GM10266 (cell line): ENCODE results near the gene ZNRF1.

ENCODE experiments used
- DNase-seq: peaks from one replicate; pipeline ENCODE4 v3.0.0; 2012; ENCODE audit errors: extremely low spot score
- CTCF ChIP-seq: IDR thresholded peaks from 2 replicates; pipeline ENCODE4 v1.5.1; 2012; ENCODE audit warnings: mild to moderate bottlenecking, low read depth; ENCODE audit not compliant: control insufficient read depth, insufficient read depth; ENCODE audit errors: missing control alignments

Gene ZNRF1

DNA sequence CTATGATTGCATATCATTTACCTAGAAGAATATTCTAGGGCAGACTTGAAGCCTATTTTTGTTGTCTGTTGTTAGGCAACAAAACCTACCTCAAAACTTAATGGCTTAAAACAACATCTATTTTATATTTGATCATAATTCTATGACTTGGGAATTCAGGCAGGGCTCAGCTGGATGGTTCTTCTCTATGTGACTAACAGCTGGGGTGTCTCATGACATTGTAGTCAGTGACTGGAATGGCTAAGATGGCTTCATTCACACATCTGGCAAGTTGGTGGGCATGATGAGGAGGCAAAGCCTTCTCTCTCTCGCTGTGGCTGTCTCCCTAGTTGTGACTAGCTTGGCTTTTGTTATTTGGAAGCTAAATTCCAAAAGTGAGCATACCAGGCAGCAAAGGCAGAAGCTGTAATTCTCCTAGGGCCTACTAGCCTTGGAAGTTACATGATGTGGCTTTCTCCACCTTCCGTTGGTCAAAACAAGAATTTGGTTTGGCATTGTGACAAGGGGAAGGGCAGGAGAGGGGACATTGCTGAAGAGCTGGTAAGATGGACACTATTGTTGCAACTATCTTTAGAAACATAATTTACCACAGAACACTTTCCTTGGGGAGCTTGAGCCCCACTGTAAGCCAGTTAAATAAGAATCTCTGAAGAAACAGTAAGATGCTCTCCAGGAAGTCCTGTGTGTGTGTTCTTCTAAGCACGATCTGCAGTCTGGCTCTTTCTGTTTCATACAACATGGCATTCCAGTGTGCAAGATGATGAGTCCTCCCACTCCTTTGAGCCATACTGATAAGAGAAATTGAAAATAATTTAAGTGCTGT is 39.4 kb downstream of the ZNRF1 start:
- no peak for TF ChIP-seq CTCF
- no peak for DNase-seq

DNA sequence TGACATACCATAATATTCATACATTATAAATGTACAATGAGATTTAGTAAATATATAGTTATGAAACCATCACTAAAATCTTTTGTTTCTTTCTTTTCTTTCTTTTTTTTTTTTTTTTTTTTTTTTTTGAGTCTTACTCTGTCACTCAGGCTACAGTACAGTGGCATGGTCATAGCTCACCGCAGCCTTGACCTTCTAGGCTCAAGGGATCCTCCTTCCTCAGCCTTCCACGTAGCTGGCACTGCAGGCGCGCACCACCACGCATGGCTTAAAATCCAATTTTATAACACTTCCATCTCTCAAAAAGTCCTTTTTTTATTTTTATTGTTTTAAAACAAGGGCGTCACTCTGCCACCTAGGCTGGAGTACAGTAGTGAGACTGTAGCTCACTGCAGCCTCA is 41.1 kb downstream of the ZNRF1 start:
- no peak for DNase-seq
- no peak for TF ChIP-seq CTCF

DNA sequence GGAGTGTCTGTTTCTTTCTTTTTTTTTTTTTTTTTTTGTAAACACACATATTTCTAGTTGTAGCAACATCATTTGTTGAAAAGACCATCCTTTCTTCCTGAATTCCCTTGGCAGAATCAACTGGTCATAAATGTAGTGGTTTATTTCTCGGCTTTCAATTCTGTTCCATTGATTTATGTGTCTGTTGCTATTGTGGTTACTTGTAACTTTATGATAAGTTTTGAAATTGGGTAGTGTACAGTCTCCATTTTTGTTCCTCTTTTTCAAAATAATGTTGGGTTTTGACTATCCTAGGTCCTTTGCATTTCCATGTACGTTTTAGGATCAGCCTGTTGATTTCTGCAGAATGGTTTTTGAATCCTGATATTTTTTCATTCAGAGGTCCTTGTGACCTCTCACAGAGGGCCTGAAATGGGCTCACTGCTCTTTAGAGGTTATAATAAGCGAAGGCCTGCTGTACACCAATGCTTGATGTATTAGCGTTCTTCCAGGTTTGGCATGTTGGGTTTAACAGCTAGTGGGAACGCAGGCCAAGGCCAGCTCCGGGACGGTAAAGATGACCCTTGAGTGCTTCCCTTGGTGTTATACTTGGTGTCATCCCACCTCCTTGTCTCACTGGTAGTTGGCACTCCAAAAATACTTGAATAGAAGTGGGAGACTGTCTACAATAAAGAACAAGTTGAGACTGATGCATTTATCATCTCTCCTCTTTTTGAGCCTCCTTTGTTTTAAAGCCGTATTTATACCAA is 43.8 kb downstream of the ZNRF1 start:
- no peak for TF ChIP-seq CTCF
- no peak for DNase-seq

GRCh38 chr16:75043175-75043895 is 44.5 kb downstream of the ZNRF1 start:
- DNase-seq, result no peak

GRCh38 chr16:75044800-75045361 is 46.1 kb downstream of the ZNRF1 start:
- no peak for TF ChIP-seq CTCF
- DNase-seq, result no peak

More at GRCh38 chr16:75043175-75043895, 44.5 kb downstream of the ZNRF1 start:
- TF ChIP-seq CTCF, result no peak

- no peak for DNase-seq
- no peak for TF ChIP-seq CTCF
Observed at GRCh38 chr16:75045424-75045823, 46.6 kb downstream of the ZNRF1 start.

DNA sequence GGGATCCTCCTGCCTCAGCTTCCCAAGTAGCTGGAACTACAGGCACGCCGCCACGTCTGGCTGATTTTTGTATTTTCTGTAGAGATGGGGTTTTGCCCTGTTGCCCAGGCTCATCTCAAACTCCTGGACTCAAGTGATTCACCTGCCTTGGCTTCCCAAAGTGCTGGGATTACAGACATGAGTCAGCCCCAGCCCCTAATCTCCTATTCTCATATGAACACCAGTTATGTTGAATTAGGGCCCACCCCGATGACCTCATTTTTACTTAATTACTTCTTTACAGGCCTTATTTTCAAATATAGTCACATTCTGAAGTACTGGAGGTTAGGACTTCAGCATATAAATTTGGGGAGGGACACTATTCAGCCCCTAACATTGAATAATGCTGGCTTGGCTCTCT is 49.2 kb downstream of the ZNRF1 start:
- DNase-seq, result no peak
- no peak for TF ChIP-seq CTCF
